Peyer's patch (tissue), 4 donors: ENCODE measurements around the gene LZTS3. TPM values are rescaled to one million over a fixed set of nuclear protein-coding genes. Genes with fewer than 3 reads are reported as not detected.

Source experiments
- DNase-seq, 3 donors: peaks; one replicate each; pipeline ENCODE4 v3.0.0-alpha.2; 2017 to 2019
- H3K27ac ChIP-seq, 4 donors: fragments of 200-600 bp; sonication (generic); one replicate each; pipeline ENCODE4 v1.5.1; 2016 to 2019
- H3K27me3 ChIP-seq, 2 donors: fragments of 200-600 bp; sonication (generic); one replicate each; pipeline ENCODE4 v1.5.1; 2019
- H3K36me3 ChIP-seq, 3 donors: fragments of 200-600 bp; sonication (generic); one replicate each; pipeline ENCODE4 v1.5.1; 2016 to 2019
- H3K4me1 ChIP-seq, 4 donors: fragments of 200-600 bp; sonication (generic); one replicate each; pipeline ENCODE4 v1.5.1; 2016 to 2019
- H3K4me3 ChIP-seq, 4 donors: fragments of 200-600 bp; sonication (generic); 1 replicate in 3 of 4; 2 replicates in 1 of 4; pipeline ENCODE4 v1.5.1; 2016 to 2019; ENCODE audit warnings: mild to moderate bottlenecking in 1 of 4
- H3K9me3 ChIP-seq, 4 donors: fragments of 200-600 bp; sonication (generic); one replicate each; pipeline ENCODE4 v1.5.1; 2016 to 2019; ENCODE audit warnings: mild to moderate bottlenecking in 1 of 4
- POLR2A ChIP-seq, 2 donors: fragments of 450-650 bp; IDR thresholded peaks; one replicate each; pipeline ENCODE4 v1.5.1; 2017; ENCODE audit warnings: antibody characterized with exemption in 2 of 2, mild to moderate bottlenecking in 2 of 2, moderate library complexity in 2 of 2
- total RNA-seq, 4 donors: library from RNA; depleted of rRNA; stranded (reverse); fragments of >200 nt; gene quantifications; one replicate each; pipeline ENCODE4 v1.1.0, GENCODE V29; 2016
- TF ChIP-seq, protein P1 (sequence below), 6 experiments: fragments of 450-650 bp in 4 of 6; fragments of 200-600 bp in 2 of 6; sonication (generic) in 1 of 6; IDR thresholded peaks; one replicate each; pipeline ENCODE4 v1.5.1; 2017 to 2019; ENCODE audit warnings: antibody characterized with exemption in 6 of 6, mild to moderate bottlenecking in 3 of 6, moderate library complexity in 1 of 6

LZTS3 gene
- total RNA-seq, 4 donors from 2014 or later = 24.3 to 38.4 (median 33.8) TPM

DNA sequence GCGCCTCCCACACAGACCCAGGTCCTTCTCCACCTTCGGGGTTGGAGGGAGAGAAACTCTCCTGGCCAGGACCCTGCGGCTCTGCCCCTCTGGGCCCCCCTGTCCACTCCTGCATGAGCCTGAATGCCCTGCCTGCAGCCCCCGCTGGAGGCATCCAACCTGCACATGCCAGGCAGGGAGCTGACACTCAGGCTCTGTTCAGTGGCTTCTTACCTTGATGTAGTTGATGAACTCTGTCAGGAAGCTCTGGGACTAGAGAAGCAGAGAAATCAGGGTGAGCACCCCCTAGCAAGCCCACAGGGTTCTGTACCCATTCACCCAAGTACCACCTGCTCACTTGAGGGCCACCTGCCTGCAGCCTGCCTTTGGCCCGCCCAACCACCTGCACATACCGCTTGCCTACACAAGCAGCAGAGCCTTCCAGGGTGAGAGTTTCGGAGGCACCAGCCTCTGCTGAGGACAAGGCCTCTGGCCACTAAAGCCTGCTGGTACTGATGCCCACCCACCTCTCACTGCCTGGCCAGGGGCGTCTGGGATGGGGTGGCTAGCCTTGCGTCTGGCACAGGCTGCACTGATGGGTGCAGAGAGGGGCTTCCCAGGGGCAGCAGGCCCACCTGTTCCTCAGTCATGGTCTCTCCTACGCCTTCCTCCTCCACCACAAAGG is 21.4 kb upstream of the LZTS3 start:
- peaks cover 0 to 93% (median 0%) of the 10 kb centered on the region in 3 donors for H3K36me3 ChIP-seq
- TF ChIP-seq POLR2A (IDR thresholded peaks at IDR 0.05) = no peak
- TF ChIP-seq, protein P1, sequence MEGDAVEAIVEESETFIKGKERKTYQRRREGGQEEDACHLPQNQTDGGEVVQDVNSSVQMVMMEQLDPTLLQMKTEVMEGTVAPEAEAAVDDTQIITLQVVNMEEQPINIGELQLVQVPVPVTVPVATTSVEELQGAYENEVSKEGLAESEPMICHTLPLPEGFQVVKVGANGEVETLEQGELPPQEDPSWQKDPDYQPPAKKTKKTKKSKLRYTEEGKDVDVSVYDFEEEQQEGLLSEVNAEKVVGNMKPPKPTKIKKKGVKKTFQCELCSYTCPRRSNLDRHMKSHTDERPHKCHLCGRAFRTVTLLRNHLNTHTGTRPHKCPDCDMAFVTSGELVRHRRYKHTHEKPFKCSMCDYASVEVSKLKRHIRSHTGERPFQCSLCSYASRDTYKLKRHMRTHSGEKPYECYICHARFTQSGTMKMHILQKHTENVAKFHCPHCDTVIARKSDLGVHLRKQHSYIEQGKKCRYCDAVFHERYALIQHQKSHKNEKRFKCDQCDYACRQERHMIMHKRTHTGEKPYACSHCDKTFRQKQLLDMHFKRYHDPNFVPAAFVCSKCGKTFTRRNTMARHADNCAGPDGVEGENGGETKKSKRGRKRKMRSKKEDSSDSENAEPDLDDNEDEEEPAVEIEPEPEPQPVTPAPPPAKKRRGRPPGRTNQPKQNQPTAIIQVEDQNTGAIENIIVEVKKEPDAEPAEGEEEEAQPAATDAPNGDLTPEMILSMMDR (IDR thresholded peaks at IDR 0.05) = no peak
- no peak overlapping the region for H3K4me3 ChIP-seq
- H3K4me1 ChIP-seq = no peaks in the 10 kb centered on the region
- H3K27me3 ChIP-seq = no peaks in the 10 kb centered on the region
- no peaks in the 10 kb centered on the region for H3K9me3 ChIP-seq
- DNase-seq = no peak
- no peak overlapping the region for H3K27ac ChIP-seq

- no peak overlapping the region for H3K27ac ChIP-seq
- H3K27me3 ChIP-seq = no peaks in the 10 kb centered on the region
- no peaks in the 10 kb centered on the region for H3K4me1 ChIP-seq
- H3K9me3 ChIP-seq = no peaks in the 10 kb centered on the region
- H3K4me3 ChIP-seq = no peak overlapping the region
- TF ChIP-seq POLR2A (IDR thresholded peaks at IDR 0.05) = no peak
- TF ChIP-seq, protein P1 (IDR thresholded peaks at IDR 0.05) = no peak
- H3K36me3 ChIP-seq = peaks cover 0 to 92% (median 0%) of the 10 kb centered on the region in 3 donors
- DNase-seq = no peak
Observed at GRCh38 chr20:3193806-3194616, 20.7 kb upstream of the LZTS3 start.

GRCh38 chr20:3192226-3193015 is 19.1 kb upstream of the LZTS3 start:
- H3K27ac ChIP-seq = no peak overlapping the region
- no peaks in the 10 kb centered on the region for H3K27me3 ChIP-seq
- no peak for TF ChIP-seq POLR2A (IDR thresholded peaks at IDR 0.05)
- TF ChIP-seq, protein P1 (IDR thresholded peaks at IDR 0.05) = no peak
- H3K36me3 ChIP-seq = peaks cover 0 to 81% (median 0%) of the 10 kb centered on the region in 3 donors
- no peaks in the 10 kb centered on the region for H3K9me3 ChIP-seq
- DNase-seq = no peak
- H3K4me1 ChIP-seq = no peaks in the 10 kb centered on the region
- H3K4me3 ChIP-seq = no peak overlapping the region

DNA sequence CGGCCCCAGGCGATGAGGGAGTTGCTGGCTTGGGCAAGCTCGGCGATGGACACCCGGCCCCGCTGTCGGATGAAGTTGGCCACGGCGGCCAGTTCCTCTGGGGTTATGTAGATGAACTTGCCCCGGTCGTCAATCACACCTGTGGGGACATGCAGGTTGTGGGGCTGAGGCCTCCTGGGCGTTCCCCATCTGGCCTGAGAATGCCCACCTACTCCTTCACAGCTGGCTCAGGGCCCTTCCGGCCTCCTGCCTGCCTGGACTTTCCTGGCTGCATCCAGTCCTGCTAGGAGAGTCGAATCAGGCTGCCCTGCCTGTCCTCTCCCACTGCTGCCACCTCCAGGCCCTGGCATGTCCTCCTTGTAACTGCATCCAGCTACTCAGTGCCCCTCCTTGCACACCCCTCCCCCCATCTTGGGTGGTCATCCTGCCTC is 17.3 kb upstream of the LZTS3 start:
- peaks cover 0 to 64% (median 0%) of the 10 kb centered on the region in 3 donors for H3K36me3 ChIP-seq
- no peaks in the 10 kb centered on the region for H3K27me3 ChIP-seq
- no peak for DNase-seq
- H3K4me3 ChIP-seq = no peak overlapping the region
- no peaks in the 10 kb centered on the region for H3K9me3 ChIP-seq
- no peak overlapping the region for H3K27ac ChIP-seq
- TF ChIP-seq, protein P1 (IDR thresholded peaks at IDR 0.05) = no peak
- TF ChIP-seq POLR2A (IDR thresholded peaks at IDR 0.05) = no peak
- no peaks in the 10 kb centered on the region for H3K4me1 ChIP-seq

- Histone ChIP-seq H3K4me1 (no peaks in the 10 kb centered on the region), H3K36me3 (peaks cover 0 to 54% (median 0%) of the 10 kb centered on the region in 3 donors), H3K9me3 (no peaks in the 10 kb centered on the region), H3K27me3 (no peaks in the 10 kb centered on the region), H3K4me3 (no peak overlapping the region), H3K27ac (no peak overlapping the region)
- TF ChIP-seq, protein P1 (IDR thresholded peaks at IDR 0.05) = no peak
- no peak for TF ChIP-seq POLR2A (IDR thresholded peaks at IDR 0.05)
- no peak for DNase-seq
Observed at GRCh38 chr20:3189561-3190131, 16.3 kb upstream of the LZTS3 start.
